ENCODE results near the gene SEMA4G. TPM values are rescaled to one million over a fixed set of nuclear protein-coding genes. Genes with fewer than 3 reads are reported as not detected.
"Not testable (repeated sequence)": the region's sequence is repeated elsewhere in the genome, so short reads cannot be mapped to it uniquely, and the experiment has no call there.

The SEMA4G gene
- total and polyA plus RNA-seq, 5 donors = 3.1 to 3.8 (median 3.2) TPM

- DNase-seq (no peak), ATAC-seq (no peak)
- no peak overlapping the region for H3K27ac ChIP-seq (ENCODE audit: low read length)
- H3K4me3 ChIP-seq (ENCODE audit: low read length) = no peak overlapping the region
- intact Hi-C loops (cut with DNase I) = no loop called here
- 72% methylated on average over 4 of the region's 4 CpGs for WGBS
- no peaks in the 10 kb centered on the region for H3K9me3 ChIP-seq (ENCODE audit: control insufficient read depth, low read length)
- H3K4me1 ChIP-seq (ENCODE audit: control insufficient read depth, insufficient read depth, low read length) = no peaks in the 10 kb centered on the region
- H3K27me3 ChIP-seq (ENCODE audit: control insufficient read depth, insufficient read depth) = no peaks in the 10 kb centered on the region
Measured at GRCh38 chr10:100970914-100971811, 1.9 kb downstream of the SEMA4G start.

GRCh38 chr10:100972115-100972903, 3.0 kb downstream of the SEMA4G start:
- intact Hi-C loops (cut with DNase I) = no loop called here
- ATAC-seq (no peak), DNase-seq (no peak)
- 77% methylated on average over 13 of the region's 13 CpGs for WGBS
- H3K27ac ChIP-seq (ENCODE audit: low read length) = no peak overlapping the region
- no peak overlapping the region for H3K4me3 ChIP-seq (ENCODE audit: low read length)
- H3K9me3 ChIP-seq (ENCODE audit: control insufficient read depth, low read length) = no peaks in the 10 kb centered on the region
- H3K27me3 ChIP-seq (ENCODE audit: control insufficient read depth, insufficient read depth) = no peaks in the 10 kb centered on the region
- no peaks in the 10 kb centered on the region for H3K4me1 ChIP-seq (ENCODE audit: control insufficient read depth, insufficient read depth, low read length)

GRCh38 chr10:100972904-100973535, 3.7 kb downstream of the SEMA4G start:
- intact Hi-C loops (cut with DNase I) = no loop called here
- Histone ChIP-seq H3K9me3 (ENCODE audit: control insufficient read depth, low read length) (no peaks in the 10 kb centered on the region), H3K4me1 (ENCODE audit: control insufficient read depth, insufficient read depth, low read length) (no peaks in the 10 kb centered on the region), H3K27me3 (ENCODE audit: control insufficient read depth, insufficient read depth) (no peaks in the 10 kb centered on the region), H3K27ac (ENCODE audit: low read length) (no peak overlapping the region), H3K4me3 (ENCODE audit: low read length) (no peak overlapping the region)
- 92% methylated on average over 6 of the region's 6 CpGs for WGBS
- DNase-seq = no peak
- ATAC-seq = no peak

GRCh38 chr10:100975397-100975796, 6.1 kb downstream of the SEMA4G start:
- ATAC-seq; H3K27ac ChIP-seq (ENCODE audit: low read length); H3K9me3 ChIP-seq (ENCODE audit: control insufficient read depth, low read length); H3K4me3 ChIP-seq (ENCODE audit: low read length); H3K4me1 ChIP-seq (ENCODE audit: control insufficient read depth, insufficient read depth, low read length); intact Hi-C loops (cut with DNase I); H3K27me3 ChIP-seq (ENCODE audit: control insufficient read depth, insufficient read depth); DNase-seq: not testable (repeated sequence)
- 85% methylated on average over 8 of the region's 8 CpGs for WGBS

- intact Hi-C loops (cut with DNase I) = no loop called here
- no peak overlapping the region for H3K27ac ChIP-seq (ENCODE audit: low read length)
- H3K4me3 ChIP-seq (ENCODE audit: low read length) = no peak overlapping the region
- 78% methylated on average over 3 of the region's 3 CpGs for WGBS
- no peaks in the 10 kb centered on the region for H3K27me3 ChIP-seq (ENCODE audit: control insufficient read depth, insufficient read depth)
- DNase-seq (no peak), ATAC-seq (no peak)
- no peaks in the 10 kb centered on the region for H3K9me3 ChIP-seq (ENCODE audit: control insufficient read depth, low read length)
- H3K4me1 ChIP-seq (ENCODE audit: control insufficient read depth, insufficient read depth, low read length) = no peaks in the 10 kb centered on the region
Measured at GRCh38 chr10:100976906-100977305, 7.6 kb downstream of the SEMA4G start.

- Histone ChIP-seq H3K4me1 (ENCODE audit: control insufficient read depth, insufficient read depth, low read length) (no peaks in the 10 kb centered on the region), H3K27me3 (ENCODE audit: control insufficient read depth, insufficient read depth) (no peaks in the 10 kb centered on the region), H3K4me3 (ENCODE audit: low read length) (no peak overlapping the region), H3K27ac (ENCODE audit: low read length) (no peak overlapping the region), H3K9me3 (ENCODE audit: control insufficient read depth, low read length) (no peaks in the 10 kb centered on the region)
- ATAC-seq (no peak), DNase-seq (no peak)
- 86% methylated on average over 6 of the region's 6 CpGs for WGBS
- intact Hi-C loops (cut with DNase I) = no loop called here
Measured at GRCh38 chr10:100977436-100977835, 8.1 kb downstream of the SEMA4G start.

- DNase-seq = no peak
Measured at GRCh38 chr10:100978121-100978900, 9.0 kb downstream of the SEMA4G start.

GRCh38 chr10:100978901-100979195, 9.5 kb downstream of the SEMA4G start:
- no peaks in the 10 kb centered on the region for H3K4me1 ChIP-seq (ENCODE audit: control insufficient read depth, insufficient read depth, low read length)
- intact Hi-C loops (cut with DNase I) = no loop called here
- H3K4me3 ChIP-seq (ENCODE audit: low read length) = no peak overlapping the region
- no peak for DNase-seq
- H3K27me3 ChIP-seq (ENCODE audit: control insufficient read depth, insufficient read depth) = no peaks in the 10 kb centered on the region
- no peak overlapping the region for H3K27ac ChIP-seq (ENCODE audit: low read length)
- WGBS = 79% methylated on average over 10 of the region's 10 CpGs
- no peaks in the 10 kb centered on the region for H3K9me3 ChIP-seq (ENCODE audit: control insufficient read depth, low read length)
- ATAC-seq = no peak

More at GRCh38 chr10:100978121-100978900, 9.0 kb downstream of the SEMA4G start:
- WGBS = 88% methylated on average over 13 of the region's 13 CpGs
- Histone ChIP-seq H3K27ac (ENCODE audit: low read length) (no peak overlapping the region), H3K27me3 (ENCODE audit: control insufficient read depth, insufficient read depth) (no peaks in the 10 kb centered on the region), H3K9me3 (ENCODE audit: control insufficient read depth, low read length) (no peaks in the 10 kb centered on the region), H3K4me1 (ENCODE audit: control insufficient read depth, insufficient read depth, low read length) (no peaks in the 10 kb centered on the region), H3K4me3 (ENCODE audit: low read length) (no peak overlapping the region)
- intact Hi-C loops (cut with DNase I) = no loop called here
- ATAC-seq = no peak

GRCh38 chr10:100979791-100980272, 10.5 kb downstream of the SEMA4G start:
- no peak overlapping the region for H3K27ac ChIP-seq (ENCODE audit: low read length)
- H3K4me3 ChIP-seq (ENCODE audit: low read length) = no peak overlapping the region
- intact Hi-C loops (cut with DNase I) = no loop called here
- DNase-seq (no peak), ATAC-seq (no peak)
- no peaks in the 10 kb centered on the region for H3K9me3 ChIP-seq (ENCODE audit: control insufficient read depth, low read length)
- 91% methylated on average over 16 of the region's 16 CpGs for WGBS
- H3K4me1 ChIP-seq (ENCODE audit: control insufficient read depth, insufficient read depth, low read length) = no peaks in the 10 kb centered on the region
- no peaks in the 10 kb centered on the region for H3K27me3 ChIP-seq (ENCODE audit: control insufficient read depth, insufficient read depth)

GRCh38 chr10:100980311-100980710, 11.0 kb downstream of the SEMA4G start:
- Histone ChIP-seq H3K9me3 (ENCODE audit: control insufficient read depth, low read length) (no peaks in the 10 kb centered on the region), H3K27ac (ENCODE audit: low read length) (no peak overlapping the region), H3K4me1 (ENCODE audit: control insufficient read depth, insufficient read depth, low read length) (no peaks in the 10 kb centered on the region), H3K4me3 (ENCODE audit: low read length) (no peak overlapping the region), H3K27me3 (ENCODE audit: control insufficient read depth, insufficient read depth) (no peaks in the 10 kb centered on the region)
- intact Hi-C loops (cut with DNase I) = no loop called here
- DNase-seq (no peak), ATAC-seq (no peak)
- 86% methylated on average over 2 of the region's 2 CpGs for WGBS

Measured in right cardiac atrium (tissue), 5 donors.